CD14-positive monocyte (primary cell): Measurements from ENCODE around the gene KRIT1. TPM values are rescaled to one million over a fixed set of nuclear protein-coding genes. Genes with fewer than 3 reads are reported as not detected.

Source experiments
- DNase-seq, 3 donors: peaks; one replicate each; pipeline ENCODE4 v3.0.0-alpha.2; 2011 to 2022
- H2AFZ ChIP-seq: 2 replicates; pipeline ENCODE4 v1.6.0; 2012; ENCODE audit warnings: mild to moderate bottlenecking, low read depth, low read length, inconsistent platforms; ENCODE audit not compliant: insufficient read depth, poor library complexity, severe bottlenecking
- H3K27ac ChIP-seq, 2 donors: 1 replicate in 1 of 2; 2 replicates in 1 of 2; pipeline ENCODE4 v1.5.1; 2012 to 2013; ENCODE audit warnings: low read length in 2 of 2, control low read depth in 1 of 2, inconsistent platforms in 1 of 2, low read depth in 1 of 2, mild to moderate bottlenecking in 1 of 2
- H3K27me3 ChIP-seq, 2 donors: one replicate each; pipeline versions ENCODE4 v1.6.0 to v1.6.1; 2011 to 2013; ENCODE audit warnings: low read length in 2 of 2; ENCODE audit not compliant: control insufficient read depth in 2 of 2, insufficient read depth in 2 of 2
- H3K36me3 ChIP-seq, 2 donors: replicated peaks in 1 of 2; 1 replicate in 1 of 2; 2 replicates in 1 of 2; pipeline versions ENCODE4 v1.5.1 to v1.6.1; 2012 to 2013; ENCODE audit warnings: low read length in 2 of 2, control low read depth in 1 of 2, inconsistent platforms in 1 of 2, mild to moderate bottlenecking in 1 of 2; ENCODE audit not compliant: insufficient read depth in 2 of 2, control insufficient read depth in 1 of 2
- H3K4me1 ChIP-seq, 2 donors: 1 replicate in 1 of 2; 2 replicates in 1 of 2; pipeline versions ENCODE4 v1.5.1 to v1.6.1; 2012 to 2013; ENCODE audit warnings: low read length in 2 of 2, control low read depth in 1 of 2, inconsistent platforms in 1 of 2, mild to moderate bottlenecking in 1 of 2, moderate library complexity in 1 of 2; ENCODE audit not compliant: insufficient read depth in 2 of 2, control insufficient read depth in 1 of 2
- H3K4me2 ChIP-seq: replicated peaks from 2 replicates; pipeline ENCODE3; 2012; ENCODE audit warnings: low read length, moderate library complexity, mild to moderate bottlenecking; ENCODE audit not compliant: poor library complexity, severe bottlenecking; ENCODE audit errors: extremely low read depth
- H3K4me3 ChIP-seq, 3 experiments: fragments of 200-600 bp in 1 of 3; sonication (generic) in 1 of 3; replicated peaks in 1 of 3; 1 replicate in 2 of 3; 2 replicates in 1 of 3; pipeline ENCODE4 v1.5.1; 2011 to 2013; ENCODE audit warnings: low read length in 3 of 3, mild to moderate bottlenecking in 3 of 3, control low read depth in 2 of 3, low read depth in 2 of 3, inconsistent platforms in 1 of 3, moderate library complexity in 1 of 3
- H3K79me2 ChIP-seq: 2 replicates; pipeline ENCODE4 v1.6.0; 2012; ENCODE audit warnings: mild to moderate bottlenecking, control low read depth, inconsistent platforms, low read length, moderate library complexity; ENCODE audit not compliant: insufficient read depth
- H3K9ac ChIP-seq: 2 replicates; pipeline ENCODE4 v1.6.0; 2017; ENCODE audit warnings: low read length, mild to moderate bottlenecking; ENCODE audit not compliant: insufficient read depth, poor library complexity, severe bottlenecking
- H3K9me3 ChIP-seq, 2 donors: replicated peaks in 1 of 2; 1 replicate in 1 of 2; 2 replicates in 1 of 2; pipeline versions ENCODE4 v1.5.1 to v1.6.1; 2012 to 2013; ENCODE audit warnings: low read length in 2 of 2, control low read depth in 1 of 2; ENCODE audit not compliant: control insufficient read depth in 1 of 2, insufficient read depth in 1 of 2
- H4K20me1 ChIP-seq: 2 replicates; pipeline ENCODE4 v1.6.0; 2012; ENCODE audit warnings: mild to moderate bottlenecking, low read length, control low read depth, moderate library complexity; ENCODE audit not compliant: insufficient read depth
- H3K27ac Mint-ChIP-seq, 7 donors: one replicate each; pipeline ENCODE4 v1.8.0; 2020; ENCODE audit warnings: mild to moderate bottlenecking in 7 of 7, mixed read lengths in 7 of 7, moderate library complexity in 6 of 7, inconsistent platforms in 2 of 7
- H3K27me3 Mint-ChIP-seq, 3 donors: one replicate each; pipeline ENCODE4 v1.8.0; 2021 to 2022; ENCODE audit warnings: low read depth in 3 of 3, mild to moderate bottlenecking in 3 of 3, mixed read lengths in 3 of 3, moderate library complexity in 3 of 3, inconsistent platforms in 1 of 3
- H3K36me3 Mint-ChIP-seq, 2 donors: one replicate each; pipeline ENCODE4 v1.8.0; 2020; ENCODE audit warnings: mixed read lengths in 2 of 2, inconsistent platforms in 1 of 2, mild to moderate bottlenecking in 1 of 2
- H3K4me1 Mint-ChIP-seq: one replicate; pipeline ENCODE4 v1.8.0; 2020; ENCODE audit warnings: mild to moderate bottlenecking, mixed read lengths
- H3K4me3 Mint-ChIP-seq, 2 donors: one replicate each; pipeline ENCODE4 v1.8.0; 2020; ENCODE audit warnings: mild to moderate bottlenecking in 2 of 2, mixed read lengths in 2 of 2, moderate library complexity in 1 of 2
- H3K9me3 Mint-ChIP-seq, 7 donors: one replicate each; pipeline ENCODE4 v1.8.0; 2020 to 2022; ENCODE audit warnings: mixed read lengths in 7 of 7, mild to moderate bottlenecking in 6 of 7, moderate library complexity in 6 of 7, inconsistent platforms in 2 of 7
- CTCF ChIP-seq: fragments of 200-600 bp; IDR thresholded peaks from one replicate; pipeline ENCODE4 v1.8.0; 2022; ENCODE audit warnings: antibody characterized with exemption, mild to moderate bottlenecking
- WGBS: methylation state at CpG from one replicate; pipeline ENCODE4 v1.1.5; 2013; ENCODE audit warnings: missing lambda C conversion rate; ENCODE audit not compliant: insufficient coverage; 5-methylcytosine and 5-hydroxymethylcytosine counted together
- intact Hi-C, 2 donors: fragments of 100-400 bp; cut with micrococcal nuclease; formaldehyde crosslinking; loops; one replicate each; pipeline versions ENCODE4 v1.15.0 to v1.15.1; 2023
- polyA plus RNA-seq, 3 donors: library from polyadenylated mRNA; depleted of rRNA in 1 of 3; unstranded in 2 of 3; stranded (reverse) in 1 of 3; fragments of 300-500 nt in 2 of 3; fragments of >200 nt in 1 of 3; fragmentation: Illumina TruSeq in 2 of 3; gene quantifications; 1 replicate in 2 of 3; 2 replicates in 1 of 3; pipeline ENCODE4 v1.2.3, GENCODE V29; 2012 to 2021

The KRIT1 gene
- polyA plus RNA-seq, 3 donors = 4.7 to 28.8 (median 6.8) TPM

GRCh38 chr7:92250603-92251002 is 4.9 kb upstream of the KRIT1 start:
- TF ChIP-seq CTCF = no peak
- no peak overlapping the region for H3K9ac ChIP-seq
- H3K36me3 ChIP-seq = no peaks in the 10 kb centered on the region
- no peaks in the 10 kb centered on the region for H3K27me3 ChIP-seq
- Mint-ChIP-seq H3K36me3 (peaks cover 10 to 13% of the 10 kb centered on the region in 2 donors), H3K9me3 (peaks cover 0 to 6% (median 4%) of the 10 kb centered on the region in 7 donors), H3K27me3 (no peaks in the 10 kb centered on the region), H3K27ac (no peak overlapping the region), H3K4me3 (no peak overlapping the region), H3K4me1 (peaks cover 20% of the 10 kb centered on the region)
- H3K9me3 ChIP-seq = no peaks in the 10 kb centered on the region
- no peak for DNase-seq
- intact Hi-C loops = no loop called here
- H3K4me3 ChIP-seq = no peak overlapping the region
- peaks cover 16 to 21% of the 10 kb centered on the region in 2 donors for H3K4me1 ChIP-seq
- H4K20me1 ChIP-seq = peaks cover 3% of the 10 kb centered on the region
- no peak overlapping the region for H3K27ac ChIP-seq
- peaks cover 67% of the 10 kb centered on the region for H3K79me2 ChIP-seq
- H2AFZ ChIP-seq = no peak overlapping the region
- no peak overlapping the region for H3K4me2 ChIP-seq

DNA sequence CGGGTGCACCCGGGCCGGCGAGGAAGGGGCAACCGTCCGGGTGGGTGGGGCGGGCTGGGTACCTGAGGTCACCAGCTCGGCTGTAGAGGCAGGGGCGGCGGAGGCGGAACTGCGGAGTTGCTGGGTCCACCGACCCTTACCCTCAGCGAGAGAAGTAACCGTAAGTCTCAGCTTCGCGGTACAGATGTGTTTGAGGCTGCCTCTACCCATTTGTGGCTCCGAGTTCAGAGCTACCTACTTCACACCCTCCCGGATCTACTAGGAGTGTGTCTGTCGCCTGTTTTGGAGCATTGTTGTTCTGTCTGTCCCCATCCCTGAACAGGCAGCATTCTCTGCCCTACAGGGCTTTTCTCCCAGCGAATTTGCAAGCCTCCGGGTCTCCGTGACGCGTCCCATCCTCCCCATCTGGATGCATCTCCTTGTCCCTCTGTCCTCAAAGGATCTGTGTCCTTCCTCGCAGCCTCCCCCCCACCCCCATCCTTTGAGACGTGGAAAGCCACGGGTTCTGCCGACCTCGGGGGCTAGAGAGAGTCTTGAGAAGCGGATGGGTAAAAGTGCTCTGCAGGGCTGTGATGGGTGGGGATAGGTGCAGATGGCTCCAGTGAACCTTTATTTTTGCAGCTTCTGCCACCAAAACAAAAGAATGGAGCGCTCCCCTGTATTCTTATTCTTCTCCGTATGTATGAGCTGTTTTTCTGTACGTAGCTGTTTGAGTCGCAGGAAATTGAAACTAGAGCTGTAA is 817 bp upstream of the KRIT1 start:
- H3K4me3 Mint-ChIP-seq = peak overlapping the region; percentile 98 to 99
- WGBS = under 1% methylated on average over 15 of the region's 35 CpGs

More for the DNA sequence above, 817 bp upstream of the KRIT1 start:
- H3K79me2 ChIP-seq = peaks cover 66% of the 10 kb centered on the region
- peaks cover 22 to 36% of the 10 kb centered on the region in 2 donors for H3K4me1 ChIP-seq
- peak overlapping the region; percentile 66 to 83 (median 72) for H3K4me3 ChIP-seq
- H3K27me3 Mint-ChIP-seq = no peaks in the 10 kb centered on the region
- peak overlapping the region; percentile 91 for H3K9ac ChIP-seq
- peaks cover 3% of the 10 kb centered on the region for H4K20me1 ChIP-seq
- H3K36me3 ChIP-seq = peaks cover 0 to 3% of the 10 kb centered on the region in 2 donors
- no peaks in the 10 kb centered on the region for H3K9me3 ChIP-seq
- H3K36me3 Mint-ChIP-seq = peaks cover 2 to 4% of the 10 kb centered on the region in 2 donors
- no peak for TF ChIP-seq CTCF
- peaks cover 39% of the 10 kb centered on the region for H3K4me1 Mint-ChIP-seq
- H3K27ac Mint-ChIP-seq = peak overlapping the region; percentile 23 to 88 (median 67)
- H2AFZ ChIP-seq = peak overlapping the region; percentile 90
- H3K4me2 ChIP-seq = peak overlapping the region; percentile 93
- peak overlapping the region in 1 of 2 donors; percentile 95 for H3K27ac ChIP-seq
- intact Hi-C loops = loop anchor here (5.0 to 10.0 kb wide), 4 partner anchors 112 to 278 kb away; partner anchors contain the start of genes CYP51A1 (in 2 of the 2), GATAD1 (in 2 of the 2), PEX1 (in 1 of the 2) and RBM48 (in 1 of the 2)
- peak in 2 of 3 donors; percentile 13 to 21 for DNase-seq
- no peaks in the 10 kb centered on the region for H3K27me3 ChIP-seq
- H3K9me3 Mint-ChIP-seq = no peaks in the 10 kb centered on the region
